Adipose tissue (tissue), 3 donors: Measurements from ENCODE around the gene ACTL10. TPM values are rescaled to one million over a fixed set of nuclear protein-coding genes. Genes with fewer than 3 reads are reported as not detected.

Experiments
- H3K27ac ChIP-seq: one replicate; pipeline ENCODE4 v1.5.1; 2013; ENCODE audit warnings: low read depth, low read length
- WGBS, 3 donors: extraction: QIAGEN DNeasy Blood & Tissue Kit; methylation state at CpG; one replicate each; pipeline ENCODE4 v1.1.7; 2013; 5-methylcytosine and 5-hydroxymethylcytosine counted together
- polyA plus RNA-seq, 3 donors: library from polyadenylated mRNA; stranded (reverse); fragments of 200-250 nt; gene quantifications; one replicate each; pipeline ENCODE4 v1.2.3, GENCODE V29; 2013
- donor health status: healthy with polysubstance abuse.
- donor health status: Bipolar disorder and iron deficiency.
- donor health status: healthy.

ACTL10 gene
- polyA plus RNA-seq, 3 donors, result 0.34 to 3.4 (median 0.61) TPM

GRCh38 chr20:33703498-33704137 lies 36.9 kb downstream of the ACTL10 start:
- H3K27ac ChIP-seq, result no peak overlapping the region
- WGBS, 3 donors, result 91 to 93% (median 92%) methylated on average over 8 of the region's 8 CpGs

- 93 to 96% (median 95%) methylated on average over 11 of the region's 11 CpGs for WGBS, 3 donors
- no peak overlapping the region for H3K27ac ChIP-seq
These were observed 37.6 kb downstream of the ACTL10 start for GRCh38 chr20:33704197-33704924.

DNA sequence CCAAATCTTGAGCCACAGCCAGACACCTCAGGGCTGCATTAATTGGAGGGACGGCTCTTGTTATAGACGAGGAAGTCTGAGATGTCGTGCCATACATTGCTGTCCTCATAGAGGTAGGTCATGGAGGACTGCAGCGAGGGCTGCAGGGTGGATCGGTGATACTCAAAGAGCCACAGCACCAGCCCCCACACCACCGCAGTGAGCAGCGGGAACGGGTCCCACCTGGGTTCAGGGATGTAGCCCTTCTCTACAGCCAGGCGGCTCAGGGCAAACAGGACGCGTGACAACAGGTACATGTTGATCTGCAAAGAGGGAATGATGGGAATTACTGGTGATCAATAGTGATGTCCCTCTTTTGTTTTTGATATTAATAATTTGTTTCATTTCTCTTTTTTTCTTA lies 40.9 kb downstream of the ACTL10 start:
- H3K27ac ChIP-seq, result no peak overlapping the region
- WGBS, 3 donors, result 90 to 92% (median 90%) methylated on average over 11 of the region's 11 CpGs

- H3K27ac ChIP-seq, result no peak overlapping the region
- WGBS, 3 donors, result 73 to 95% (median 94%) methylated on average over 2 of the region's 2 CpGs
These were observed 42.7 kb downstream of the ACTL10 start for GRCh38 chr20:33709398-33709797.

GRCh38 chr20:33709905-33710541 lies 43.3 kb downstream of the ACTL10 start:
- WGBS, 3 donors, result 78 to 89% (median 88%) methylated on average over 16 of the region's 16 CpGs
- H3K27ac ChIP-seq, result no peak overlapping the region

GRCh38 chr20:33710681-33711445 lies 44.1 kb downstream of the ACTL10 start:
- no peak overlapping the region for H3K27ac ChIP-seq
- WGBS, 3 donors, result 71 to 81% (median 79%) methylated on average over 14 of the region's 14 CpGs

DNA sequence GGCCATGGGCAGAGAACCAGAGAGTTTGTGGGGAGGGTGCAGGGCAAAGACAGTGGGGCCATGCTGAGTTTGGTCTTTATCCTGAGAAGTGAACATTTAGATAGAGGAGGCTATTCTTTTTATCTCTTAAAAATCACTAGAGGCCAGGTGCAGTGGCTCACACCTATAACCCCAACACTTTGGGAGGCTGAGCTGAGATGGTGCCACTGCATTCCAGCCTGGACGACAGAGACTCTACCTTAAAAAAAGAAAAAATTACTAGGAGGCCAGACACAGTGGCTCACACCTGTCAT lies 44.6 kb downstream of the ACTL10 start:
- no peak overlapping the region for H3K27ac ChIP-seq
- WGBS, 3 donors, result 70 to 84% (median 83%) methylated on average over 1 of the region's 1 CpG

- 91 to 93% (median 92%) methylated on average over 9 to 10 of the region's 10 CpGs for WGBS, 3 donors
These were observed 47.2 kb downstream of the ACTL10 start for GRCh38 chr20:33713865-33714367.

DNA sequence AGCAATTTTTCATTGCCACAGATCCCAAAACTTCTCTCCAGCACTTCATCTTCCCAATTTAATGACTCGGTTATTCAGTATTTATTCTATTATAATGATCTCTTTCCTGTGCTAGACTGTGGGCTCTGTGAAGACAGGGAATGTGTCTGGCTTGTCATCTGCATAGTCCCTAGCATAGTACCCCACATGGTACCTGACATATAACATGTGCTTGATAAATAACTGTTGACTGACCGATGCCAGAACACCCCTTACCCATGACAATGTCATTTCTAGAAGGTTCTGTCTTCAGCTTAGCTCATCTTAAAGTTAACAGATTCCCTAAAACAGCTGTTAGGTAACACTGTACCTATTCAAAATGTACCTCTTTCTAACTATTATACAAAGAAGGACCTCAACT lies 49.8 kb downstream of the ACTL10 start:
- no peak overlapping the region for H3K27ac ChIP-seq
- WGBS, 3 donors, result 86 to 92% (median 90%) methylated on average over 2 of the region's 2 CpGs

More at GRCh38 chr20:33713865-33714367, 47.2 kb downstream of the ACTL10 start:
- H3K27ac ChIP-seq, result no peak overlapping the region

Other genes with a start within 250 kb of the ACTL10 start
- gene SNTA1, start 223.2 kb upstream of the ACTL10 start, polyA plus RNA-seq, result 10 to 100 TPM in 2 of 3 donors, 1 to 10 TPM in 1; 8.1 to 47.4 (median 34.3) TPM
- 1 to 10 TPM; 4.1 to 5.8 (median 4.3) TPM for gene CBFA2T2, start 176.8 kb upstream of the ACTL10 start, polyA plus RNA-seq
- under 1 TPM; 0.05 to 0.11 (median 0.06) TPM for gene C20orf144, start 4.6 kb upstream of the ACTL10 start, polyA plus RNA-seq
- 10 to 100 TPM; 14.6 to 25.7 (median 19.6) TPM for gene NECAB3, start 7.5 kb downstream of the ACTL10 start, polyA plus RNA-seq
- 1 to 10 TPM in 2 of 3 donors, under 1 TPM in 1; 0.59 to 2.0 (median 1.3) TPM for gene E2F1, start 19.4 kb downstream of the ACTL10 start, polyA plus RNA-seq
- 1 to 10 TPM; 3.1 to 4.8 (median 4.6) TPM for gene PXMP4, start 53.4 kb downstream of the ACTL10 start, polyA plus RNA-seq
- gene ZNF341, start 65.1 kb downstream of the ACTL10 start, polyA plus RNA-seq, result 1 to 10 TPM; 1.4 to 2.0 (median 1.9) TPM
- 100 to 1,000 TPM in 1 of 3 donors, 10 to 100 TPM in 2; 50.9 to 131 (median 97.2) TPM for gene CHMP4B, start 144.4 kb downstream of the ACTL10 start, polyA plus RNA-seq